Measurements from ENCODE around the gene SLC45A1.

The SLC45A1 gene

DNA sequence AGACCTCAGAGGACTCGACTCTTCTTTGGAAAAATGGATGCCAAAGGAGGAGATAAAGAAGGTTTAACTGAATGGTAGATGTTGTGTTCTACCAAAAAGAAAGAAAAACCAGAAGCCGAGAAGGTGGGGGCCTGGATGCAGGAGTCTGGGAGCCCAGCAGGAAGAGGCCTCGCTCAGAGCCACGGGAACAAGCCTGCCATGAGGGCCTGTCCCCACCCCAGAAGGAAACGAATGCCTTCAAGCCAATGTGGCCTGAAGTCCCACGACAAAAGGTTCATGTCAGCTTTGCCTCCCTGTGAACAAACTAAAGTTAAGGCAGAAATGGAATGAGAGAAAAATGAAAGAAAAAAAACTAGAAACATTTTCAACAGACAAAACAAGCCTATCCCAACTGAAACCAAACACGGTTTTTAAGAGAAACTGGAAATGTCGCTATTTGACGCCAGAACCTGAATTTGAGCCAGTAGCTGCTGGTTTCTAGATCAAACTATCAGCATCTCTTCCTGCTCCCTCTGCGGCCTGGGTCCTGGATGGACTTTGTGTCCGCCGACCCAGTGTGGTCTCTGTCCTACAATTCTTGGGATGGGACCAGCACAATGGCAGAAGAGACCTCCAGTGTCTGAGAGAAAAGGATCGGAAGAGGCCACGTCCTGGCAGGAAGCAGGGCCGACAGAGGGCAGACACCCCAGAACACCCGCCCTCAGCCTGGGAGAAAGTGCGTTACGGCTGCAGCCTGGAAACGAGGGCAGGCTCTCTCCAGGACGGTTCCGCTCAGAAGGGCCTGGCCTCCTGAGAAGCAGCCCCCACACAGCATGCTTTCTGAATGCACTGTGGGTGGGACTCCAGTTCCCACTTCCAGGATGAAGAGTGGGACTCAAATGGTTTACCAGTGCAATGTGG is 35.2 kb downstream of the SLC45A1 start:
- DNase-seq (ENCODE audit: low read depth): no peak

DNA sequence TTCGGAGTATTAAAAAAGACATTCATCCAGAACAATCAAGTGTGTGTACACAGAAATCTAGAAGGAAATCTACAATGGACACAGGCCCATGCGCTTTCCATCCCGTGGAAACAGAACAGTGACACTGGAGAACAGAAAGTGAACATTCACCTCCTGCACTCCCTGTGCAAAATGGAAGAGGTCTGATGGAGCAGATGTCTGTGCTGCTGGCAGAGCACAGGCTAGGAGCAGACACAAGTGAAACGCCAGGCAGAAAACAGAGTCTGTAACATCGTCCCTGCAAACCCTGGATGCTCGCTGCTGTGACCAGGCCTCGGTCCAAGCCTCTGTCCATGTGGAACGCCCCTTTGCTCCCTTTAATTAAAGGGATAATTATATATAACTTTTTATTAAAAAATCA is 36.1 kb downstream of the SLC45A1 start:
- DNase-seq (ENCODE audit: low read depth): no peak

DNA sequence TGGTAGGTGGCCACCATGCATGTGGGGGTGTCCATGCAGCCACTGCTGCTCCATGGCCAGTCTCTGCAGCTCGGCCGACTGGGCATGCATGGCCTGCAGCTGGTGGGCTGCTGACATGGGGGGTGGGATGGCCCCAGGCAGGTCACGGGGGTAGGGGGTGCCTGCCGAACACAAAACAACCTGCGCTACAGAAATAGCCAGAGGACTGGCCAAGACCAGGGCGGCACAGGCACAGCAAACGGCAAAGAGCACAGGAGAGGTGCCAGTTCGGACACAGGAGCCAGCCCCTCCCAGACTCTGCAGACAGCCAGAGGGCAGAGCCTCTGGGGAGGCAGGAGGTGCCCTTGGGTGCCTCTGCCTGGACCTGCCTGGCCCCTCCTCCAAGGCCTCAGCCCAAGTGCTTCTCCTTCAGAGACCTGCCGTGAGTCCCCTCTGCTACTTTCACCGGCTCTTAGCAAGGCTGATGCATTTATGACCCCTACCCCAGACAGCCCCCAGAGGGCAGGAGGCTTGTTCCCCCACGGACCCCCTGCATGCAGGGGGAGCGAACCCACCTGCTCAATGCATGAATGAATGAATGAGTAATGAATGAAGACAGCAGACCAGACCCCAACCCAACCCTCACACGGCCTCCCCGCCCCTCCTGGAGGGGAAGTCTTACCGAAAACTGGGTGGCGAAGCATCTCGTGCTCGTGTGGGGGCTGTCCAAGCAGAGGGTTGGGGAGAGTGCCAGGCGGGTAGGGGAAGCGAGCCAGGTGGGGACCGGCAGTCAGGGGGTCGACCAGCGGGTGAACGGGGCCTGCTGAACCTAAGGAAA is 37.7 kb downstream of the SLC45A1 start:
- no peak for DNase-seq (ENCODE audit: low read depth)

DNA sequence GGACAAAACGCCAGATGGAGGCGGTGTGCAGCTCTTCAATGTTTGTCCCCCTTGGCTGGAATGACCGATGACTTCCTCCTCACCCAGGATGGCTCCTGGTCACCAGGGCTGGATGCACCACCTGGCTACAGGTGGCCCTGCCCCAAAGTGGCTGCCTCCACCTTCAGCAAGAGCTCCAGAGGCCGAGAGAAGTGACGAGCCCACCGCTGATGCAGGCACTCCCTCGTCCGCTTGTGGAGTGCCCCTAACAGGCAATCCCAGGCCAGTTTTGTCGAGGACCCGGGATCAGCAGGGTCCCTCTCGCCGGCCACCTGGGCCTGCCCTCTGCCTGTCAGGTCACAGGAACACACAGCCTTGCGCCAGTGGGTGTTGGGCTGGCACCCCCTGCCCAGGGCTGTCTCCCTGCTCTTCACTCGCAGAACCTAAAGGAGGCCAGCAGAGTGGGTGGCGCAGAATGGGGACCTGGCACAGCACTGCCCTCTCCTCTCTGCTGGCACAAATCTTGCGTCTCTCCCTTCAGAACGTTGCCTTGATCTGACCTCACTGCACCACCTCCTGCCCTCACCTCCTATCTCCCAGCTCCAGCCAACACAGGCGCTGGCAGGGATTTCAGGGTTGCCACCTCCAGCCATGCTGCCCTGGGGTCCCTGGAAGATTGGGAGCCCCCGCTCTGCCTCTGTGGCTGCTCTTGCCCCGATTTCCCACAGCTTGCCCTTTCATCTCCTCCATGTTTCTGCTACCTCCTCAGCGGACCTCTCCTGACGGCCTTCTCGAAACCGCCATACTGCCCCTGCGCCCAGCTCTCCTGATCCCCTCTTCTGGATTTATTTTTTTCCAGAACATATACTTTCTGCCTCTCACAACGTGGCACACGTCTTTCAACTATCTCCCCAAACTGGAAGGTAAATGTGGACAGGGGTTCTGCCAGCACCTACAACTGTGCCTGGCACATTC is 38.6 kb downstream of the SLC45A1 start:
- no peak for DNase-seq (ENCODE audit: low read depth)

DNA sequence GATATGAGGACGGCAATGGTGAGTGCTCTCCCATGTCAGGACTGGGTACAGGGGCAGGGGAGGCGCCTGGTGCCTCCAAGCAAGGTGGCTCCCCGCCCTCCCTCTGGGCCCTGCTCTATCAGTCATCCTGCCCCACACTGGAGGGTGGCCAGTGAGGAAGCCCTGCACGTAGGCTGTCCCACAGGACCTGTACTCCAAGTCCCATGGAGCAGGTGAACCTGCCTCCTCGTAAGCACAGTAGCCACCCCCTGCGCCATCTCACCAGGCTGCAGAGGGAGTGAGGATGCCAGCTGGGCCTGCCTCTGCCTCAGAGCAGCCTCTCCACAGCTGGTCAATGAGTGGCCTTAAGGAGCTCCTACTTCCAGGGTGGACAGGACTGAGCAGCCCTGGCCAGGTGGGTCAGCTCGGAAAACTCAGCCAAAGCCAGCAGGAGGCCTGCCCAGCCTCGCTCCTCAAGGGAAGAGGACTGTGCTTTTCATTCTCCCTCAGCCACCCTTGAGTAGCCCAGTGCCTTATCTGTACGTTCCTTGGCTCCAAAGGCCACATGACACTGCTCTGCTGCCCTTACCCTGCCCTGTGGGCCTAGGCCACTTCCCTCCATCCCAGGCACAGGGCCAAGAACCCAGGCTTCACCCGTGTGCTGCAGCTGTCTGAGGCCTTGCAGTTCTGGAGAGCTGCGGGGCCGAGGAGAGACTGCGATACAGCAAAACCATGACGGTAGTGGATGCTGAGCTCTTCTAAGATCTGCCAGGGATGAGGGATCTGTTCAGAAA is 39.6 kb downstream of the SLC45A1 start:
- no peak for DNase-seq (ENCODE audit: low read depth)

DNA sequence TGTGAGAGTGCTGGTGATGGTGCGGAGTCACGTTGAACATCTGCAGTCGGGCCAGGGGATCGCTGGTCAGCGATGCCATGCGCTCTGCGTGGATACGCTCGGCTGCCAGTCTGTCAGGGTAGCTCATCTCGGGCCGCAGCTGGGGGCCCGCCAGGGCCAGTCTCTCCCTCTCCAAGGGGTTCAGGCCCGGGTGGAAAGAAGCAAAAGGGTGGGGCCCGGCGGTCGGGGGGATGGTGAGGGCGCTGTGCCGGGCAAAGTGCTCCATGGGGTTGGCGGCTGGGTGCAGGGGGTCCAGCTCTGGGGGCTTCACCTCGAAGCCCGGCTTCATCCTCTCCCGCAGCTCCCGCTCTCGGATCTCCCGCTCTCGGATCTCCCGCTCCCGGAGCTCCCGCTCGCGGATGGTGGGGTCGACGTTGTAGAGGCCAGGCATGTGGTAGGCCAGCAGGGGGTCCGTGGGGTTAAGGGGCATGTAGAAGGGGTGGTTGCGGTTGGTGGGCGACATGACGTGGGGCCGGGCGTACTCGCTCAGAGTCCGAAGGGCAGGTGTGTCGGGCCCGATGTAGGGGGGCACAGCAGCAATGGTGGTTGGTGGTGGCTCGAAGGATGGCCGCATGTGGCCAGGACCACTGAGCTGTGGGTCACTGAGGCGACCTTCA is 40.5 kb downstream of the SLC45A1 start:
- DNase-seq (ENCODE audit: low read depth): no peak

DNA sequence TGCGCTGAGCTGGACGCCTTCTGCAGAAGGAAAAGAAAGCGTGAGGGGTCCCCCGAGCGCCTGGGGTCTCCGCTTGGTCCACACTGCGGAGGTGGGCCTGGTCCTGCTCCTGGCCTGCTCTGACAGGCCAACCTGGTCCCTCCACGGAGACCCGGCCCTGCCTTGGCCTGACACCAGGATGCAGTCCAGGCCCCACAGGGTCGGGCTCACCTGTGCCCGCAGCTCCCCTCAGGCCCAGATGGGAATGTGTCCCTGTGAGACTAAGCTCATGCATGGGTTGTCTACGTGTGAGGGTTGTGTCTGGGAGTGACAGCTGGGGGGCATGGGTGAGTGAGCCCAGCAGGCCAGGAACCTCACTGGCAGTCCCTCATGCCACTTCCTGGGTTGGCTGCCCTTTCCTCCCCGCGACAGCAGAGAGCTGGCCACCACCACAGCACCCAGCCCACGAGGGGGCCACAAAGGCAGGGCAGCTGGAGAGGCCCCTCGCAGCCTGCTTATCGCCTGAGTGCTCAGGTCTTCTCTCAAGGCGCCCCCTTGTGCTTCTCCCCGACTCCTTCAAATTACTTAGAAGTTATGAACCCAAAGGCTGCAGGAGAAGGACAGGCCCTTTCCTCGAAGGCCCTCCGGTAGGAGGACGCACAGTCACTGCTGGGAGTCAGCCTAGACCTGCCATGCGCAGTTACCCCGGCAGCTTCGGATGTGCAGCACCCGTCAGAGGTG is 41.1 kb downstream of the SLC45A1 start:
- no peak for DNase-seq (ENCODE audit: low read depth)

DNA sequence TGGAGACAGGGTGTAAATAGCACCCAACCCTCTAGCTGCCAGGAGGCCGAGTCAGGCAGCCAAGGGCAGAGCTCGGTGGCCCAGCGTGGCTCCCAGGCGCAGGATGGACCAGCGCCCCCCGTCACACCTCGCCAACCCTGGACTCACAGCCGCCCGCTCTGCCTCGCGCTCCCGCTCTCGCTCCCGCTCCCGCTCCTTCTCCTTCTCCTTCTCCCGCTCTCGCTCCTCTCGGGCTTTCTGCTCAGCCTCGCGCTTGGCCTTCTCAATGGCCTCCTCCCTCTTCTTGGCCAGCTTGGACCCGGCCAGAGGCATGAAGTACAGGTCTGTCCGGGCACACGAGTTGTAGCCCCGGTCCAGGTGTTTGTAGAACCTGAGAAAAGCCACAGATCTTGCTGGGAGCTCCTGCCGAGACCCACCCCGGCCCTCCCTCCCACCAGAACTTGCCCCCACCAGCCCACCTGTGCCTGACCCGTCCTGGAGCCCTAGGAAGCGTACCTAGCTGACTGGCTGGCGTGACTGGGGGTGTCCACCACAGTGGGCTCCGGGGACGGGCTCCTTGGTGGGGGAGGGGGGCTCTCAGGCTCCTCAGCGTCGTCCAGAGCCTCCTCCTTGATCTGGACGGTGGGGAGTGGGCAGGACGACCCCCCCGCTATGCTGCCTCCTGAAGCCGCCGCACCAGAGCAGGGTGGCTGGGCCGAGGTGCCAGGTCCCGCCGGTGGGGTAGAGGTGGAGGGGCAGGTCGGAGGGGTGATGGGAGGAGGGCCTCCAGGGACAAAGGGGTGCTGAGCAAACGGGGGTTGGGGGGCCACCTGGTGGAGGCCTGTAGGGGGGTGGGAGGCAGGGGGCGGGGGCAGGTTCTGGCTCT is 41.9 kb downstream of the SLC45A1 start:
- DNase-seq (ENCODE audit: low read depth): no peak

DNA sequence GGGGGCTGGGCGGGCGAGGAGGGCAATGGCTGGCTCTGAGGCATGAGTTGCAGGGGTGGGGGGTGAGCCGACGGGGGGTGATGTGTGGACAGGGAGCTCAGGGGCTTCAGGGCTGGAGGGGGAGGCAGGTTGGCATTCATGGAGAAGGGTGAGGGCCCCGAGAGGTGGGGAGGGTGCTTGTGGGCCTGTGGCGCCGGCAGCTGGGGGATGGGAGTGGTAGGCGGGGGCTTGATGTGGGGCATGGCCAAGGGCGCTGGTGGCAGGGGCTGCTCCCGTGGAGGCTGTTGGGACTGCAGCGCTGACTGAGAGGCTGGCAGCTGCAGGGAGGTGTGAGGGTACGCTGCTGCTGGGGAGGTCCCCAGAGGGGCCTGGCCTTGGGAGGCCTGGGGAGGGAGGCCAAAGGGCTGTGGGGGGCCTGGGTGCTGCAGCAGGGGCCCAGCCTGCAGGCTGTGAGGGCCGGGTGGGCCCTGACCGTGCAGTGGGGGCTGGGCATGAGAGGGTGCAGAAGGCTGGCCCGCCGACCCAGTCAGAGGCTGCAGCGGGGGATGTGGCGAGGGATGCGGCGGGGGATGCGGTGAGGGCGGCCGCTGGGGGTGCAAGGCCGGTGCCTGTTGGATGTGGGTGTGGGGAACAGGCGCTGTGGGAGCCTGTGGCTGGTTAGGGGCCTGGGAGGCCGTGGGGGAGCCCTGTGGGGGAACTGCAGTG is 42.7 kb downstream of the SLC45A1 start:
- no peak for DNase-seq (ENCODE audit: low read depth)

DNA sequence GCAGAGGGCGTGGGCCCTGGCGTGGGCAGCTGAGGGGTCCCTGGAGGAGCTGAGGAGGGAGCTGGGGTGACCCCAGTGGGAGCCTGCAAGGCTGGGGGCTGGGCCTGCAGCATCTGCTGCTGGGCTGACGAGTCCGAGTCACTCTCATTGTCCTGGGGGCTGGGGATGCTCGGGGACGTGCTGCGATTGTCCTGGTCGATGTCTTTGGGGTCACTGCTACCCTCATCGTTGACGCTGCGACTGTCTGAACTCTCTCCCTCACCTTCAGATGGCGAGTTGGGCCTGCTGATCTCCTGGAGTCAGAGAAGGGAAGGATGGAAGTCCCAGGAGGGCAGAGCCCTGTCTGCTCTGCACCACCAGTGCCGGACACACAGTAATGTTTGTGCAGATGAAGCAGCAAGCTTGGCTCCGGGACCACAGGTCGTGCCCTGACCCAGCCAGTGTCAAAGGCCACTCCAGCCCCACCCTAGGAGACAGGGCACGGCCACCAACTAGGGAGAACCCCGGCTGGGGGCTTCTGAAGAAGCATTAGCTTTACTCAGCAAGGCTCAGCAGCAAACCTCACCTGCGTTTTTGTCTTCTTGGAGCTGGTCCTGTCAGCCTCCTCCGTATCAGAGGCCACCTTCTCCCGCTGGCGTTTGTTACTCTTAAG is 43.4 kb downstream of the SLC45A1 start:
- DNase-seq (ENCODE audit: low read depth): no peak

DNA sequence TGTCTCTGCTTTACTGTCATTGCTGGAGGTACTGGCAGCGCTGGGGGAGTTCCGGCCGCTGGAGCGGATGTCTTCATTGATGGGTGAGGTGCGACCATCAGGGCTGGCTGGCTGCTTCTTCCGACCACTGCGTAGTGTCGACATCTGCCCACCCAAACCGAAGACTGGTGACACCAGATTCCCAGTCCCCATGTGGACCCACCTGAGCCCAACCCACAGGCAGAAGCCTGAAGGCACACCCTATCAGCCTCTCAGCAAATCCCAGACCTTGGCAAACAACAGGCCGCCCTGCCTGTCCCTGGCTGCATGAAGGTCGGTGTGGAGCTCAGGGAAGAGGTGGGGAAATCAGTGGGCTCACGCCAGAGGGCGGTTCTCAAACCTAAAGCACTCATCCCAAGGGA is 44.8 kb downstream of the SLC45A1 start:
- no peak for DNase-seq (ENCODE audit: low read depth)

DNA sequence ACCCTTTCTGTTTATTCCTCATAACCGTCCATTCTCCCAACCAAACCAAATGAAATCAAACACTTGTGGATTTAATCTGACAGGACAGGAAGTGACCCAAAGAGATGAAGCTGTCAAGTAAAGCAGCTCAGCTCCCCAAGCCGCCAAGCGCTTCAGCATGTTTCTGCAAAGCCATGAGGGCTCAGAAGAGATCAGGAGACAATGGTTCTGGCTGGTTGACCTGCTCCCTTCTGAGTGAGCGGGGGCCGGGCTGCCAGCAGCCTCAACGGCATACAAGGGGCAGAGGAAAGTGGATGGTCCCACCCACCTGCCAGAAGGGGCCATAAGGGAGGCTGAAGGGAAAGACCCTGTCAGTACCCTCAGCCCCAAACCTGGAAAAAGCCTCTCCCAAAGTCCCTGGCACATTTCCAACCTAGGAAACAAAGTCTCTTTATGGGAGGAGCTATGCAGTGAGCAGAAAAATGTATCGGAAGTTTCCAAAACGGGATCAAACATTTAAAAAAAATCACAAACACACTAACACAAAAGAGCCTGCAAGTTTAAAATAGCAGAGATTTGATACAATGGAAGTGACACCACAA is 45.4 kb downstream of the SLC45A1 start:
- DNase-seq (ENCODE audit: low read depth): no peak

DNA sequence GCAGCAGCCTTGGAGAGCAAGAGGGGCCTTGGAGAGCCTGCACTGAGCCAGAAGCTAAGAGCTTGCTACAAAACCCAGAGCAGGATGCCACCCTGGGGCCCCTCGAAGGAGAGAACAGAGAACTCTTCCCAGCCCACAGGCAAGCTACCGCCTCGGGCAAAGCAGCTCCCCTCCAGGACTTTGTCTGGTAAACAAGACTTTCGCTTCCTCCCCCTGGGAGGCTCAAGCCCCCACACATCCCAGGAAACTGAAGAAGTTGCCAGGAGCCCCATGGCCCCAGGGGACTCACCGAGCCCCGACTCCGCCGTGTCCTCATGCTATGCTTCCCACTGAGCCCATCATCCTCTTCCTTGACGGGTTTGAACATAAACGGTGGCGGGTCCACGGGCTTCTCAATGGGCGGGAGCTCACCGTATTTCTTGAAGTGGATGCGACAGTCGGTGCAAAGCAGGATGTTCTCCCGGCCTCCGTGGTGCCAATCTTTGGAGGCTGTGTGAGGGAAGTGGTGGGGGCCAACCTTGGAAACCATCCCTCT is 45.9 kb downstream of the SLC45A1 start:
- no peak for DNase-seq (ENCODE audit: low read depth)

DNA sequence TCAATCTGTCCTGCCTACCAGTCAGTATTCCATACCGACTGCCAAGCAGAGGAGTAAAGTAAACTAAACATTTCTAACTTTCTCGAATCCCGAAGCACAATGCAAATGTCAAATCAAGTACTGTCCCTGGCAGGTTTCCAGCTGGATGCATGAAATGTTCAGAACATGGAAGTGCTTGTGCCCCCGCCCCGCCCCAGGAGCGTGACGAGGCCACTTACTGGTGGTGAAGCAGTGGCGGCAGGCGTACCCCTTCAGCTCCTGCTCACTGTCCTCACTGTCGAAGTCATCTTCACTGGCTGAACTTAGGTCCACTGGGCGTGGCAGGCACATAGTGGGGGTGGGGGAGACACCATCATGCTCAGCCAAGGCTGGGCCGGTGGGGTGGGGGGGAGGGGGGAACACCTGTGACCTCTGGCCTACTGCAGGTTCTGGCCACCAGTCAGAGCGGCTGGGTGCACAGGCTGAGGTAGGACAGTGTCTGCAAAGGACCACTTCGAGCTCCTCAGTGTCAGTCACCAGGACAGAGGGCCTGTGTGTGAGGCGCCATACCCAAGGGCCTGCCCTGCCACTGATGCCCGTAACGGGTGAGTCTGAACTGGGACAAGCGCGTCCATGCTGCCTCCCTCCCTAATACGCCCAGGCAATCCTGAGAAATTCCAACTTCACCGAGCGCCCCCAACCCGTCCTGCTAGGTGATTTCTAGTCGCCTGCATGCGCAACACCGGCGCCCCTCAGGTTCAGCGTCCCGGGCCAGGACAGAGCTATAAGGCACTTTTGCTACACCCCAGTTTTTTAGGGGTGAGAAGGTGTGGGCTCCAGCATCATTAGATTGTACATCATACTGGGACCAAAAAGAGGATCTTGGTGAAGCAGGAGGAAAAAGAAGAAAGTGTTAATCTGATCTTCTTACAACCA is 46.9 kb downstream of the SLC45A1 start:
- DNase-seq (ENCODE audit: low read depth): no peak

DNA sequence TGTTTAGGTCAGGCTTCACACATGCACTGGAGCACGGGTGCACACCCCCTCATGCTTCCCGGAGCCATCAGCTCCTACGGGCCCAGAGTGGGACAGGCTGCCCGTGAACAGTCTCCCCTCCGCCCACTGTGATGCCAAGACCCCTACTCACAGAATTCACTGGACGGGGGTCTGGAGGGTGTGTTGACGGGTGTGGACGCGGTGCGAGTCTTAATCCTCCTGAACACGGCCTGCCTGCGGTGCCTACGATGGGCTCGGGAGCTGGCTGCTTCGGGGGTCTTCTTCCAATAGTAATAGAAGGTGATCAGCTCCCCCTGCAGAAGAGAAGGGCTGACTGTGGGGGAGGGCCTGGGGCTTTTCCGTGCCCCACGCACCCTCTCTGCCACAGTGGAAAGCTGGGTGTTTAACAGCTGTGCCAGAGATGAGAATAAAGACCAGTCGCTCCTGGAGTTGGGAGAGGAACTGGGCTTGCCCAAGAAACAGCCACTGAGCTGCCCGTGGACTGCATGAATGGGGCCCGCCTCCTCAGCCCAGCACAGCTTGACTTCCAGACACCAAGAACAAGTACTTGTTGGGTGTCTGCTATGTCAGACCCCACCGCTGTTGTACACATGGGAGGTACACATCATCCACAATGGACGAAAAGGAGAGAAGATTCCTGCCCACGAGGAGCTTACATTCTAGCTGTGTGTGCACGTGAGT is 47.9 kb downstream of the SLC45A1 start:
- DNase-seq (ENCODE audit: low read depth): no peak

Measured in stimulated activated CD8-positive, alpha-beta memory T cell treated with anti-CD3 and anti-CD28 coated beads, Interleukin-12 subunit alpha, Interleukin-12 subunit beta, amount 100 ng/mL, for 1 hour (primary cell).